ENCODE results near the gene ZNF76.

ZNF76 gene

DNA sequence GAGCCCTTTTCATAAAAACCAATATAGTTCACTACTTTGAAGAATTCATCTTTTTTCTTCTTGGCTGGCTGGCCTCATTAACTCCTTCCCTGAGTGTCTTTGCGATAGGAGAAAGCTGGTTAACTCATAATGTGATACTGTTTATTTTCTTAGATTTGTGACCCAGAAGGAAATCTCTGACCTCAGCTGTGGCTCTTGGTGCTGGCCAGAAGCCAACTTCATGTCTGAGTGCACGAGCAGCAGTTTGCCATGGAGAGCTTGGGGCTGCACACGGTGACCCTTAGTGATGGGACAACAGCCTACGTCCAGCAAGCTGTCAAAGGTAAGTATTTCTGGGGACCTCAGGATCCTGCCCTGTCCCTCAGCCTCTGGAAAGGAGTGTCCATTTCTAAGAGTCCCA lies 21.4 kb downstream of the ZNF76 start:
- Histone ChIP-seq H3K27me3 (replicated peaks; ENCODE audit: control insufficient read depth, insufficient read depth, low read length) (no peaks in the 10 kb centered on the region), H3K36me3 (ENCODE audit: control insufficient read depth, insufficient read depth, low read length) (peaks cover 12% of the 10 kb centered on the region), H3K4me3 (replicated peaks; ENCODE audit: low read depth, low read length) (no peak overlapping the region)
- no peak for DNase-seq (ENCODE audit: extremely low read depth, insufficient read length)
- TF ChIP-seq, protein P1, sequence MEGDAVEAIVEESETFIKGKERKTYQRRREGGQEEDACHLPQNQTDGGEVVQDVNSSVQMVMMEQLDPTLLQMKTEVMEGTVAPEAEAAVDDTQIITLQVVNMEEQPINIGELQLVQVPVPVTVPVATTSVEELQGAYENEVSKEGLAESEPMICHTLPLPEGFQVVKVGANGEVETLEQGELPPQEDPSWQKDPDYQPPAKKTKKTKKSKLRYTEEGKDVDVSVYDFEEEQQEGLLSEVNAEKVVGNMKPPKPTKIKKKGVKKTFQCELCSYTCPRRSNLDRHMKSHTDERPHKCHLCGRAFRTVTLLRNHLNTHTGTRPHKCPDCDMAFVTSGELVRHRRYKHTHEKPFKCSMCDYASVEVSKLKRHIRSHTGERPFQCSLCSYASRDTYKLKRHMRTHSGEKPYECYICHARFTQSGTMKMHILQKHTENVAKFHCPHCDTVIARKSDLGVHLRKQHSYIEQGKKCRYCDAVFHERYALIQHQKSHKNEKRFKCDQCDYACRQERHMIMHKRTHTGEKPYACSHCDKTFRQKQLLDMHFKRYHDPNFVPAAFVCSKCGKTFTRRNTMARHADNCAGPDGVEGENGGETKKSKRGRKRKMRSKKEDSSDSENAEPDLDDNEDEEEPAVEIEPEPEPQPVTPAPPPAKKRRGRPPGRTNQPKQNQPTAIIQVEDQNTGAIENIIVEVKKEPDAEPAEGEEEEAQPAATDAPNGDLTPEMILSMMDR (IDR thresholded peaks at IDR 0.05; ENCODE audit: insufficient read depth, low read length, poor library complexity, severe bottlenecking): no peak

DNA sequence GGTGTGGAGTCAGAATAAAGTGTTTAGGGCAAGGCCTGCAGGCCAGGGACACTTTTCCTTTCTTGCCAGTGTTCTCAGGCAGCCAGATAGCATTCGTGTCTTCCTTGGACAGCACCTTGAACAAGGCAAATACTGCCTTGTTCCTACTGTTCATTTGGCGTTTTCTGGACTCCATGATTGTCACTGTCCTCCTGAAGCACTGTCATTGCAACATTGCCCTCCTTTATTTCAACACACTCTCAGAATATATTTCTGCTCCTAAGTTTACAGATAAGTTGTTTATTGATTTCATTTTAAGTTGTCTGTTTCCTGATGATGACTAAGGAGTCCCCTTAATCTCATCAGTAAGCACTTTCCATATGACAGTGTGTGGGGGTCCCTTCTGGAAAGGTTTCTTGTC lies 22.9 kb downstream of the ZNF76 start:
- Histone ChIP-seq H3K36me3 (ENCODE audit: control insufficient read depth, insufficient read depth, low read length) (peaks cover 20% of the 10 kb centered on the region), H3K4me3 (replicated peaks; ENCODE audit: low read depth, low read length) (no peak overlapping the region), H3K27me3 (replicated peaks; ENCODE audit: control insufficient read depth, insufficient read depth, low read length) (no peaks in the 10 kb centered on the region)
- TF ChIP-seq, protein P1 (IDR thresholded peaks at IDR 0.05; ENCODE audit: insufficient read depth, low read length, poor library complexity, severe bottlenecking): no peak
- no peak for DNase-seq (ENCODE audit: extremely low read depth, insufficient read length)

DNA sequence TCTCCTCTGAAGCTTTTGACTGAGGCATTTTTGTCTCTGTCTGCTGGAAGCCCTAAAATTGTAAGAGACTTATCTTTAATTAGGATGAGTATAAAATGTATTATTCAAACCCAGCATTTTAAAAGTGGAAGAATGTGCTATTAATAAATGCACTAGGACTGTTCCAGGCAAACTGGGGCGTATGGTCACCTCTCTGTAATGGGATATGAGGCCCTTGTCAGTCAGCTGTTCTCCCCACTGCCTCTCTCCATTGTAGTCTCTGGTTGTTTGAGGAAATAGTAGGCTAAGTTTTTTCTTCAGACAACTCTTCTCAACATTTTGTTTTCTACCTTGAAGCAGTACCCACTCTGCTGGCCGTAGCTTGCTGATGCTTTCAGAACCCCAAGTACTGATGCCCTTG lies 23.8 kb downstream of the ZNF76 start:
- H3K4me3 ChIP-seq (replicated peaks; ENCODE audit: low read depth, low read length): no peak overlapping the region
- H3K27me3 ChIP-seq (replicated peaks; ENCODE audit: control insufficient read depth, insufficient read depth, low read length): no peaks in the 10 kb centered on the region
- TF ChIP-seq, protein P1 (IDR thresholded peaks at IDR 0.05; ENCODE audit: insufficient read depth, low read length, poor library complexity, severe bottlenecking): no peak
- H3K36me3 ChIP-seq (ENCODE audit: control insufficient read depth, insufficient read depth, low read length): peaks cover 26% of the 10 kb centered on the region
- DNase-seq (ENCODE audit: extremely low read depth, insufficient read length): no peak

DNA sequence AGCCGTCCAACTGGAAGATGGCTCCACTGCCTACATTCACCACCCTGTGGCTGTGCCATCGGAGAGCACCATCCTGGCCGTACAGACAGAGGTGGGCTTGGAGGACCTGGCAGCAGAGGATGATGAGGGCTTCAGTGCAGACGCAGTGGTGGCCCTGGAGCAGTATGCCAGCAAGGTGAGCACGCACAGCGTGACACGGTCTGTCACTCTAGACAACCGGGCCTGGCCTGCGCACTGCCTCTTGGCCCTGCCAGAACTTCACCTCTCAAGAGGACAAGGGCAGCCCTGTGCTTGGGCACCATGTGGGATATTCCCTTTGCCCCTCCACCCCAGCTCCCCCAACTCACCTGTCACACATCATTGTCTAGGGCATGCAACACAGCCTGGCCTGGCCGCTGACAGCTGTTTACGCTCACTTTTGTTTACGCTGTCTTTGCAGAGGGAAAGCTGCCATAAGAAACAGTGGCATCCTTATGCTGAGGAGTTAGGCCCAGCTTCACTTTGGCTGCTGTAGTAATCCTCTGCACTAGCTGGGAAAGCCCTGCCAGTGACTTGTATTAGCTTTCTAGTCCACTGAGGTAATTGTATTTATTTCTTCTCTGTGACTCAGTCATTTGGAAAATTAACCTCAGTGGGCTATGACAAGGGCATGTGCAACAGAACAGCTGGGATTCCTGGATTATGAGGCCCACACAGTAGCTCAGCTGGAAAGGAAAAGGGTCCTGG lies 28.3 kb downstream of the ZNF76 start:
- no peak for DNase-seq (ENCODE audit: extremely low read depth, insufficient read length)
- TF ChIP-seq, protein P1 (IDR thresholded peaks at IDR 0.05; ENCODE audit: insufficient read depth, low read length, poor library complexity, severe bottlenecking): no peak
- Histone ChIP-seq H3K27me3 (replicated peaks; ENCODE audit: control insufficient read depth, insufficient read depth, low read length) (no peaks in the 10 kb centered on the region), H3K36me3 (ENCODE audit: control insufficient read depth, insufficient read depth, low read length) (peaks cover 33% of the 10 kb centered on the region), H3K4me3 (replicated peaks; ENCODE audit: low read depth, low read length) (no peak overlapping the region)

DNA sequence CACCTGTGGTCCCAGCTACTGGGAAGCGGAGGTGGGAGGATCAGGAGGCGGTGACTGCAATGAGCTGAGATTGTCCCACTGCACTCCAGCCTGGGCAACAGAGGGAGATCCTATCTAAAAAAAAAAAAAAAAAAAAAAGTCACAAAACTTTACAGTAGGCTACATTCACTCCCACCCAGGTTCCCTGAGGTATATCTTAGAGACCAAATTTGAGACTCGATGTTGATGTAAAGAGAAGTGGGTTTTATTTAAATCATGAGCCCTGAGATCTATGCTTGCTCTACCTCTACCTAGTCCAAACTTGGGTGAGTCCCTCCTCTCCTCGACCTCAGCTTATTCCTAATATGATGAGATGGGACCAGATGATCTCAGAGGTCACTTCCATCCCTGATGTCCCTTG lies 29.3 kb downstream of the ZNF76 start:
- no peak for DNase-seq (ENCODE audit: extremely low read depth, insufficient read length)
- TF ChIP-seq, protein P1 (IDR thresholded peaks at IDR 0.05; ENCODE audit: insufficient read depth, low read length, poor library complexity, severe bottlenecking): no peak
- H3K4me3 ChIP-seq (replicated peaks; ENCODE audit: low read depth, low read length): no peak overlapping the region
- H3K36me3 ChIP-seq (ENCODE audit: control insufficient read depth, insufficient read depth, low read length): peaks cover 33% of the 10 kb centered on the region
- H3K27me3 ChIP-seq (replicated peaks; ENCODE audit: control insufficient read depth, insufficient read depth, low read length): no peaks in the 10 kb centered on the region

DNA sequence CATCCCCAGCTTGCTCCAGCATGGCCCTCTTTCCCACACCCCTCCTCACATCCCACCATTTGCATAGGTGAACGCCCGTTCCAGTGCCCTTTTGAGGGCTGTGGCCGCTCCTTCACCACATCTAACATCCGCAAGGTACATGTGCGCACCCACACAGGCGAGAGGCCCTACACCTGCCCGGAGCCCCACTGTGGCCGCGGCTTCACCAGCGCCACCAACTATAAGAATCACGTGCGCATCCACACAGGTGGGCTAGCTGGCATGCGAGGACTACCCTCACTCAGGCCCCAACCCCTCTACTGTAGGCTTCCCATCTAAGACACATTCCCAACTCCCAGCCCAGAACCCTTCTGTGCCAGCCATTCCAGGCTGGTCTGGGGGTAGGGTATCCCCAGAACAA lies 32.0 kb downstream of the ZNF76 start:
- DNase-seq (ENCODE audit: extremely low read depth, insufficient read length): no peak
- Histone ChIP-seq H3K27me3 (replicated peaks; ENCODE audit: control insufficient read depth, insufficient read depth, low read length) (no peaks in the 10 kb centered on the region), H3K4me3 (replicated peaks; ENCODE audit: low read depth, low read length) (no peak overlapping the region), H3K36me3 (ENCODE audit: control insufficient read depth, insufficient read depth, low read length) (peaks cover 36% of the 10 kb centered on the region)
- TF ChIP-seq, protein P1 (IDR thresholded peaks at IDR 0.05; ENCODE audit: insufficient read depth, low read length, poor library complexity, severe bottlenecking): no peak
